ENCODE measurements around the gene SDHAF2. TPM values are rescaled to one million over a fixed set of nuclear protein-coding genes. Genes with fewer than 3 reads are reported as not detected.
"Not testable (repeated sequence)": the region's sequence is repeated elsewhere in the genome, so short reads cannot be mapped to it uniquely, and the experiment has no call there.

The SDHAF2 gene
- 10 to 100 TPM; 48.4 to 55.8 (median 49.3) TPM for total RNA-seq

- peak within 1 kb of the TSS; percentile 99 for H3K4me3 Mint-ChIP-seq
- H3K9me3 Mint-ChIP-seq = no peaks in the 10 kb centered on the region
- ATAC-seq (peak; percentile 90 to 91), DNase-seq (peak; percentile 97)
- no peaks in the 10 kb centered on the region for H3K27me3 Mint-ChIP-seq (ENCODE audit: low read depth)
- peaks cover 31% of the 10 kb centered on the region for H3K36me3 Mint-ChIP-seq (ENCODE audit: insufficient read depth)
- H3K4me1 Mint-ChIP-seq (ENCODE audit: low read depth) = peaks cover 54% of the 10 kb centered on the region
These were observed at the start of gene SDHAF2, which contains the start of gene CPSF7 for GRCh38 chr11:61429691-61430582. Gene SDHAF2 (plus strand): TSS chr11:61430124. CDS start chr11:61430147, 23 bp downstream. Gene CPSF7 (minus strand): TSS chr11:61429975. CDS start chr11:61429235, 740 bp downstream.

- Mint-ChIP-seq H3K4me3 (no peak overlapping the region), H3K4me1 (ENCODE audit: low read depth) (peaks cover 6% of the 10 kb centered on the region), H3K36me3 (ENCODE audit: insufficient read depth) (peaks cover 9% of the 10 kb centered on the region), H3K27me3 (ENCODE audit: low read depth) (no peaks in the 10 kb centered on the region), H3K9me3 (no peaks in the 10 kb centered on the region)
- DNase-seq = no peak
- no peak for ATAC-seq
These were observed 49.0 kb upstream of the SDHAF2 start for GRCh38 chr11:61380884-61381283.

- not testable (repeated sequence) for ATAC-seq; H3K4me3 Mint-ChIP-seq; H3K36me3 Mint-ChIP-seq (ENCODE audit: insufficient read depth); H3K4me1 Mint-ChIP-seq (ENCODE audit: low read depth); H3K9me3 Mint-ChIP-seq; H3K27me3 Mint-ChIP-seq (ENCODE audit: low read depth); DNase-seq
These were observed 46.1 kb upstream of the SDHAF2 start for GRCh38 chr11:61383859-61384258.

GRCh38 chr11:61384271-61385242, 45.4 kb upstream of the SDHAF2 start:
- no peak overlapping the region for H3K4me3 Mint-ChIP-seq
- no peaks in the 10 kb centered on the region for H3K27me3 Mint-ChIP-seq (ENCODE audit: low read depth)
- H3K4me1 Mint-ChIP-seq (ENCODE audit: low read depth) = peaks cover 6% of the 10 kb centered on the region
- DNase-seq (no peak), ATAC-seq (no peak)
- H3K9me3 Mint-ChIP-seq = no peaks in the 10 kb centered on the region
- H3K36me3 Mint-ChIP-seq (ENCODE audit: insufficient read depth) = no peaks in the 10 kb centered on the region

- ATAC-seq (no peak), DNase-seq (no peak)
- Mint-ChIP-seq H3K4me1 (ENCODE audit: low read depth) (peaks cover 30% of the 10 kb centered on the region), H3K36me3 (ENCODE audit: insufficient read depth) (peaks cover under 1% of the 10 kb centered on the region), H3K27me3 (ENCODE audit: low read depth) (no peaks in the 10 kb centered on the region), H3K9me3 (no peaks in the 10 kb centered on the region), H3K4me3 (no peak overlapping the region)
These were observed 39.8 kb upstream of the SDHAF2 start for GRCh38 chr11:61390161-61390560.

- ATAC-seq (peak in 1 of 2 donors; percentile 36), DNase-seq (no peak)
- peak overlapping the region; percentile 89 for H3K4me3 Mint-ChIP-seq
- H3K27me3 Mint-ChIP-seq (ENCODE audit: low read depth) = no peaks in the 10 kb centered on the region
- no peaks in the 10 kb centered on the region for H3K9me3 Mint-ChIP-seq
- peaks cover 24% of the 10 kb centered on the region for H3K4me1 Mint-ChIP-seq (ENCODE audit: low read depth)
- H3K36me3 Mint-ChIP-seq (ENCODE audit: insufficient read depth) = peaks cover 7% of the 10 kb centered on the region
These were observed 36.8 kb upstream of the SDHAF2 start for GRCh38 chr11:61392981-61393595.

GRCh38 chr11:61401173-61401572, 28.8 kb upstream of the SDHAF2 start:
- DNase-seq (no peak), ATAC-seq (no peak)
- Mint-ChIP-seq H3K9me3 (no peaks in the 10 kb centered on the region), H3K36me3 (ENCODE audit: insufficient read depth) (peaks cover 34% of the 10 kb centered on the region), H3K4me3 (no peak overlapping the region), H3K4me1 (ENCODE audit: low read depth) (no peaks in the 10 kb centered on the region), H3K27me3 (ENCODE audit: low read depth) (no peaks in the 10 kb centered on the region)

- Mint-ChIP-seq H3K36me3 (ENCODE audit: insufficient read depth) (peaks cover 34% of the 10 kb centered on the region), H3K4me3 (no peak overlapping the region), H3K27me3 (ENCODE audit: low read depth) (no peaks in the 10 kb centered on the region), H3K4me1 (ENCODE audit: low read depth) (no peaks in the 10 kb centered on the region), H3K9me3 (no peaks in the 10 kb centered on the region)
- ATAC-seq = no peak
- no peak for DNase-seq
These were observed 28.4 kb upstream of the SDHAF2 start for GRCh38 chr11:61401573-61401972.

GRCh38 chr11:61403658-61404057, 26.3 kb upstream of the SDHAF2 start:
- Mint-ChIP-seq H3K4me3 (no peak overlapping the region), H3K36me3 (ENCODE audit: insufficient read depth) (peaks cover 34% of the 10 kb centered on the region), H3K4me1 (ENCODE audit: low read depth) (no peaks in the 10 kb centered on the region), H3K9me3 (no peaks in the 10 kb centered on the region), H3K27me3 (ENCODE audit: low read depth) (no peaks in the 10 kb centered on the region)
- ATAC-seq = no peak
- DNase-seq = no peak

GRCh38 chr11:61404103-61404502, 25.8 kb upstream of the SDHAF2 start:
- no peaks in the 10 kb centered on the region for H3K27me3 Mint-ChIP-seq (ENCODE audit: low read depth)
- H3K36me3 Mint-ChIP-seq (ENCODE audit: insufficient read depth) = peaks cover 34% of the 10 kb centered on the region
- no peak for ATAC-seq

GRCh38 chr11:61404641-61405040, 25.3 kb upstream of the SDHAF2 start:
- Mint-ChIP-seq H3K27me3 (ENCODE audit: low read depth) (no peaks in the 10 kb centered on the region), H3K36me3 (ENCODE audit: insufficient read depth) (peaks cover 34% of the 10 kb centered on the region), H3K4me3 (no peak overlapping the region), H3K4me1 (ENCODE audit: low read depth) (no peaks in the 10 kb centered on the region), H3K9me3 (no peaks in the 10 kb centered on the region)
- DNase-seq = no peak
- no peak for ATAC-seq

More at GRCh38 chr11:61404103-61404502, 25.8 kb upstream of the SDHAF2 start:
- no peaks in the 10 kb centered on the region for H3K4me1 Mint-ChIP-seq (ENCODE audit: low read depth)
- no peak for DNase-seq
- H3K9me3 Mint-ChIP-seq = no peaks in the 10 kb centered on the region
- no peak overlapping the region for H3K4me3 Mint-ChIP-seq

- peaks cover 31% of the 10 kb centered on the region for H3K36me3 Mint-ChIP-seq (ENCODE audit: insufficient read depth)
- H3K27me3 Mint-ChIP-seq (ENCODE audit: low read depth) = no peaks in the 10 kb centered on the region
- no peak overlapping the region for H3K4me3 Mint-ChIP-seq
- H3K4me1 Mint-ChIP-seq (ENCODE audit: low read depth) = no peaks in the 10 kb centered on the region
- DNase-seq = no peak
- H3K9me3 Mint-ChIP-seq = no peaks in the 10 kb centered on the region
- no peak for ATAC-seq
These were observed 23.9 kb upstream of the SDHAF2 start for GRCh38 chr11:61406067-61406466.

GRCh38 chr11:61406991-61407728, 22.8 kb upstream of the SDHAF2 start:
- Mint-ChIP-seq H3K4me1 (ENCODE audit: low read depth) (no peaks in the 10 kb centered on the region), H3K4me3 (no peak overlapping the region), H3K9me3 (no peaks in the 10 kb centered on the region), H3K36me3 (ENCODE audit: insufficient read depth) (peaks cover 38% of the 10 kb centered on the region), H3K27me3 (ENCODE audit: low read depth) (no peaks in the 10 kb centered on the region)
- no peak for ATAC-seq
- DNase-seq = no peak
